Measurements from ENCODE around the gene ENDOV.
A peak's percentile ranks its signal among the peaks of the same experiment; 100 is the strongest.
"Not testable (repeated sequence)": the region's sequence is repeated elsewhere in the genome, so short reads cannot be mapped to it uniquely, and the experiment has no call there.

ENDOV gene

DNA sequence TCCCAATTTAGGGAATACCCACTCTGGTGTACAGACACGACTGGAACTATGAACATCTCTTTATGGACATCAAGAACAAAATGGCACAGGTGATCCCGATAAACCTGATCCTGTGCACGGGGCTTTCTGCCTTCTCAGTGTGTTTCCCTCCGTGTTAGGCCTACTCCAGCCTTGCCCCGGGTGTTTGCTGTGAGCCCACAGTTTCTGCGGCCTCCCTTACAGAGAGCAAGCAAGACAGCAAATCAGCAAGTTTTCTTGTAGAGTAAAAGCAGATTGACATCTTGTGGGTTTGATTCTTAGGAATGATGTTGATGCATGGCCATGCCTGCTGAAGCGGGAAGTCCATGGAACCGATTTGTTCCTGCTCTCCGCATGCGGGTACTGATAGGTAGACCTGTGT lies 26.4 kb upstream of the ENDOV start:
- no peak for DNase-seq

DNA sequence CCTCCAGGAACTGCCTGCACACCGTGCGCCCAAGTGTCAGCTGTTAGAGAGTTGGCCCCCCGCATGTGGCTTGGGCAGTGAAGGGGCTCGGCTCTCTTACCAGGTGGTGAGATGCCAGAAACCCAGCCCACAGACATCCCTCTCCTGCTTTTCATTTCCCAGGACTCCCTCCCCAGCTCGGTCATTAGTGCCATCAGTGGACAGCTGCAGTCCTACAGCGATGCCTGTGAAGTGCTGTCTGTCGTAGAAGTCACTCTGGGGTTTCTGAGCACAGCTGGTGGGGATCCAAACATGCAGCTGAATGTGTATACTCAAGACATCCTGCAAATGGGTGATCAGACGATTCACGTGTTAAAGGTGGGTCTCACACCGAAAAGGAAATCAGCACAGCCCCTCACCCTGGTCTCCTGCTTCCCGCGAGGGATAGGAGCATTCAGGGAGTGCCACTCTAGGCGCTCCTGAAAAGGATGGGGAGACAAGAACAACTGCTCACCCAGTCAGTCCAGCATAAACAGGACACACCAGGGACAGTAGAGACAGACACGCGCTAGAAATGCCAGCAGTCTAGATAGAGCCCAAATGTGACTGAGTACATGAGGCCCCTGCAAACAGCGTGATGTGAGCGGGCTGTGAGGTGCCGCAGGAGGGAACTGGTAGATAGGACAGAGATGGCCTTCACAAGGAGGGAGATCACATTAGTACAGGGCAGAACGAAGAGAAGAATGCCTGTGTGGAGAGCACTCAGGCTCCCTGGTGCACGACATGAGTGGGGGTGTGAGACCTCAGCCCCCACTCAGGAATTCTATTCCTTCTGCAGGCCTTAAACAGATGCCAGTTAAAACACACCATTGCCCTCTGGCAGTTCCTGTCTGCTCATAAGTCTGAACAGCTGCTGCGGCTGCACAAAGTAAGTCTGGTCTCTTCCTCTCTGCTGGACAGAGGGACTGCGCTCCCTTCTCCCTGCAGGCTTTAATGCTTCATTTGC lies 25.7 kb upstream of the ENDOV start:
- DNase-seq: no peak

DNA sequence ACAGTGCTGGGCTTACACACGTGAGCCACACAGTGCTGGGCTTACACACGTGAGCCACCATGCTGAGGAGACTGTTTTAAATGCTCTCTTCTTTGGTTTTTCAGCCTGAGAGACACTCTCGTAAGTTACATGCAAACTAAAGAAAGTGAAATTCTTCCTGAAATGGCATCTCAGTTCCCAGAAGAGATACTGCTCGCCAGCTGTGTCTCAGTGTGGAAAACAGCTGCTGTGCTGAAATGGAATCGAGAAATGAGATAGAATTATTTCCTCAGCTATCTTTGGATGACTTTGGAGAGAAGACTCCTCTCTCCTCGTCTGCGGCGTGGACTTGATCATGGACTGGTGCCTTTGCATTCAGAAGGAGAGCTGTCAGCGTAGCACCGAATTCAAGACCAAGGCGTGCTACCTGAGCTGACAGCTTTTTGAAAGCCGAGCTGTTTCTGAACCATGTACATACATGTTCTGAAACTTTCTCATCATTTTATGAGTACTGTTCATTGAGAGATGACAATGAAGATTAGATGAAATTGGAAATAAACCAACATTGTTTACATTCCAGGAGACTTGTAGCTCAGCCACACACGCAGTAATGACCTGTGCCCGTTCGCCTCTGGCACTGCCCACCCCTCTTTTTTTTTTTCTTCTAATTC lies 21.6 kb upstream of the ENDOV start:
- DNase-seq: no peak

DNA sequence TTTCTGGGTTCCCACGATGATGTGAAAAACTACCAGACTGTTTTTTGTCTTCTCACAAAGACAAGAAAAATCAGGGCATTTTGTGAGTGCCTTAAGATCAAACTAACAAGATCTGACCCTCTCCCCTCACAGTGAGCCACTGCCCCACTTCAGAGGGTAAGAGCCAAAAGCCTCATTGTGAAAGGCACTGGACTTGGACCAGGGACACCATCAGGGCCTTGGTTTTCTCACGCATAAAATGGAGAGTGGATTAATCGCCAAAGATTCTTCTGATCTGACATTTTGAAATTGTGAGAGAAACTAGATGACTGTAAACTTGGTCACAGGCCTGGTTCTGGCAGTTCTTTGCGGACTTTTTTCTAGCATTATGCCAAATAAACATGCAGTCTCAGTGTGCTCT lies 21.0 kb upstream of the ENDOV start:
- DNase-seq: no peak

DNA sequence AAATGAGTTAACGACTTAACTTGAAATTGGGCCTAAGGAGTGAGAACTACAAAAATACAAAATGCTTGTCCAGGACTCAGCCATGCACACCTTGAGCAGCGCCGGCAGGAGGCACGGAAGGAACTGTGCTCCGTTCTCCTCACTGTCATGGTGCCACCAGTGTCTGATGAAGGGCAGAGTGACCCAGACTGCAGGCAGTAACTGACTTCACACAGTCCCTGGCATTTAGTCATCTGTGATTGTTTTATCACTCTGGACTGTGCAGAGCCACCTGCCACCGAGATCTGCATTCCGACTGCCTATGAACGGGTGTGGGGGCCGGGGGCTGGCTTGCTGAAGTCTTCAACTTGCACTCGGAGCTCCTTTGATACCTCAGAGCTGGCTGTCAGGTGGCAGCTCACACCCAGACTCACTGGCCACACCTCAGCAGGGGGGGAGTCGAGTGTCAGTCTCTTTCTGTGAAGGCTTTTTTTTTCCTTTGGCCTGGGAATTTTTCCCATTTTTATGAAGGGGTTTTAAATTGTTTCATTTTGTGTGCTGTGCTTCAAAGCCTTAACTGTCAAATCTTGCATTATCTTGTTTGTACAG lies 20.2 kb upstream of the ENDOV start:
- DNase-seq: no peak

DNA sequence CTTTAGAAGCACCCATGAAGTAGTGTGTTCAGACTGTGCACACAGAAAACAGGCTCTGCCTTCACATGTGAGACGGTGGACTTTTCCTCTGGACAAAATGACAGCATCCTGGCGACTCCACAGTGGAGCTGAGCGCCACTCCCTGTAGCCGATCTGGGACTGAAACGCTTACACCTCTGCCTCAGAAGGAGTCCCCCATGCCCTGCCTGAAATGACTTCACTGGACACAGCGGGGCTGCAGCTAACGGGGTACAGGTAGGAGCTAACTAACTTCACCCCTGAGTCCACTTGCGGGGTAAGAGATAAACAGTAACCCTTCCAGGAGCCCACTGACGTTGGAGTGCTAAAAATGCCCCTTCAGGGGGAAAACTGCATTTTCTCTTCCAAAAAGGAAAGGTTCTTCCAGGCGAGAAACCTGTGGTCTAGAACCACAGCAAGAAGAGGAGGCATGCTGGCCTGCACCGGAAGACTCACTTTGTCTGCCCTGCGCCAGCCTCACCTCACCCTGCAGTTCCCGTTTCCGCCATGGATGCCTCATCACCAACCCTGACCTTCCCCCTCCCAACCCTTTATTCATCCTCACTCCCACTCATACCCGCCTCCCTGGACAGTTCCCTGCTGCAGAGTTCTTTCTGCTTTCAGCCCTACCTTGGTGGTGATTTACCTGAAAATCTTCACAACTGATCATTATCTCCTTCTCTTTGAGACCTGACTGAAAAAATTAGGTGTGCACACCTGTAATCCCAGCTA lies 19.4 kb upstream of the ENDOV start:
- no peak for DNase-seq

DNA sequence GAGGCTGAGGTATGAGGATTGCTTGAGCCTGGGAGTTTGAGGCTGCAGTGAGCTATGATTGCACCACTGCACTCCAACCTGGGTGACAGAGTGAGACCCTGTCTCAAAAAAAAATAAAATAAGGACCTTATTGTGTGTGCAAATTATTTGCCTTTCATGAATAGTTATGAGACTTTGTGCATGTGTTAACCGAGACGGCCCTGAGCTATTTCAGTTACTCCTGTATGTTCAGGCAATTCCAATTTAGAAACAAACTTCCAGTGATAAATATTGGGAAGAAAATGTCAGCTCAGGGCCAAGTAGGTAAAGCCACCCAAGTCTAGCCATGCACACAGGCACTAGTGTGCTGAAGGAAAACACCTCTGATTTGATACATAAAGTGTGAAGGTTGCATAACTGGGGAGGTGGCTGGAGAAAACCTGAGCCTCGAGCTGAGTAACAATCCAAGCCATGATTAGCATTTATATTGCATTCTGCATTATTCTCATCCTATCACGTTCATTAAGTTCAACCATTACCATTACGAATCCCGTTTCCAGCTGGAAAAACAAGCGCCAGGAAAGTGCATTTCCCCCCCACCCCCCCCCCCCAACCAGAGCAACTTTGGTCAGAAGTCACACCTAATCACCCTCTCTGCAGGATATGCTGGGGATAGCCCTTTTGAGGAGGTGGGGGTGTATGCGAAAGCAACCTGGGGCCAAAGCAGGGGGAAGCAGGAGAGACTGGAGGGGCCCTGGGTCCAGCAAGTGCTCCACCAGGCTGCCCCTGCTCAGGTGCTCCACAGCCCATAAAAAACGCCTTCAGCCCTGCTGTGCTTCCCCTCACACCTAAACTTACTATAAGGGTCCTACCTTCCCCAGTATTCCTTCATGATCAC lies 18.6 kb upstream of the ENDOV start:
- no peak for DNase-seq

DNA sequence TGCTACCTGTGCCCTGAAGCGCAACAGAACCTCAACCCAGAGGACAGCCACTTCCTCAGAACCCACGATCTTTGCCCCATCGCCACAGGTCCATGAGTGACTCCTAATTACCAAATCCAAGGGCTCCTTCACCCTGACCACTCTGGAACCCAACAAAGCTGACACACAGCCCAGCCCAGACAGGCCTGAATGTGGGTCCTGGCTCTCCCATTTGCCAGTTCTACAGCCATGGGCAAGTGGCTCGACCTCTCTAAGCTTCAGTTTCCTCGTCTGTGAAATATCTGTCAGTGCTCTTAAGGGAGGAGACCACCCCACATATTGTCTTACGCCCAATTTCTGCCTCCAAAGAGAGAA lies 18.0 kb upstream of the ENDOV start:
- no peak for DNase-seq

DNA sequence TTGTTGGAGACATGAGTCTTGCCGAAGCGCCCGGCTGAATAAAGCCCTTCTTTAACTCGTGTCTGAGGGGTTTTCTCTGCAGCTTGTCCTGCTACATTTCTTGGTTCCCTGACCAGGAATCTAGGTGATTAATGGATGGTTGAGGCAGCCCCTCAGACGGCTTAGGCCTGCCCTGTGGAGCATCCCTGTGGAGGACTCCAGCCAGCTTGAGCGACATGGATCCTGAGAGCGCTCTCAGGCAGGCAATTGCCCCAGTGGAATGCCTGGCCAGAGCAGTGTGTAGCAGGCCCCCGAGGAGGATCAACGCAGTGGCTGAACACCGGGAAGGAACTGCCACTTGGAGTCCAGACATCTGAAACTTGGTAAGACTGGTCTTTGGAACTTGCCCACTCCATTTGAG lies 17.3 kb upstream of the ENDOV start:
- DNase-seq: no peak

DNA sequence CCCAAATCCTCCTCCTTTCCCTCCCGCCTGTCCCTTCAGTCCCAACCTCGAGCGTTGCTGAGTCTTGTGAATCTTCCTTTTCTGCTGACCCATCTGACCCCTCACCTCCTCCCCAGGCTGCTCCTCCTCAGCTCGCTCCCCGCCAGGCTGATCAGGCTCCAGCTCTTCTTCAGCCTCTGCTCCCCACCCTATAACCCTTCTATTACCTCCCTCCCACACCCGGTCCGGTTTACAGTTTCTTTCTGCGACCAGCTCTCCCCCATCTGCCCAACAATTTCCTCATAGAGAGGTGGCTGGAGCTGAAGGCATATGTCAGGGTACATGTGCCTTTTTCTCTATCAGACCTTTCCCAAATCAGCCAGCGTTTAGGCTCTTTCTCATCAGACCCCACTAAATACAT lies 13.9 kb upstream of the ENDOV start:
- DNase-seq: not testable (repeated sequence)

DNA sequence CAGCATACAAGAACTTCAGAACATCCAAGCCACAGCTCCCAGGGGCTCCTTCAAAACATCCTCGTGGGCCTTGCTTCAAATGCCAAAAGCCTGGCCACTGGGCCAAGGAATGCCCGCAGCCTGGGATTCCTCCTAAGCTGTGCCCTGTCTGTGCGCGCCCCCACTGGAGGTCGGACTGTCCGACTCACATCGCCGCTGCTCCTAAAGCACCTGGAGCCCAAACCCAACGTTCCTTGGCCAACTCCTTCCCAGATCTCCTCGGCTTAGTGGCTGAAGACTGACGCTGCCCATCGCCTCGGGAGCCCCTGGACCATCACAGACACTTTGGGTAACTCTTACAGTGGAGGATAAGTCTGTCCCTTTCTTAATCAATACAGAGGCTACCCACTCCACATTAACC lies 12.9 kb upstream of the ENDOV start:
- DNase-seq: not testable (repeated sequence)

DNA sequence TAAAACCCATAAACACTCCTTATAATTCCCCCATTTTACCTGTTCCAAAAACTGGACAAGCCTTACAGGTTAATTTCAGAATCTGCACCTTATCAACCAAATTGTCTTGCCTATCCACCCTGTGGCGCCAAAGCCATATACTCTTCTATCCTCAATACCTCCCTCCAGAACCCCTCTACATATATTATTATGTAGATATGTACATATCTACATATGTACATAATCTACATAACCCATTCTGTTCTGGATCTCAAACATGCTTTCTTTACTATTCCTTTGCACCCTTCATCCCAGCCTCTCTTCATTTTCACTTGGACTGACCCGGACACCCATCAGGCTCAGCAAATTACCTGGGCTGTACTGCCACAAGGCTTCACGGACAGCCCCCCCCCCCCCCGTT lies 12.0 kb upstream of the ENDOV start:
- no peak for DNase-seq

DNA sequence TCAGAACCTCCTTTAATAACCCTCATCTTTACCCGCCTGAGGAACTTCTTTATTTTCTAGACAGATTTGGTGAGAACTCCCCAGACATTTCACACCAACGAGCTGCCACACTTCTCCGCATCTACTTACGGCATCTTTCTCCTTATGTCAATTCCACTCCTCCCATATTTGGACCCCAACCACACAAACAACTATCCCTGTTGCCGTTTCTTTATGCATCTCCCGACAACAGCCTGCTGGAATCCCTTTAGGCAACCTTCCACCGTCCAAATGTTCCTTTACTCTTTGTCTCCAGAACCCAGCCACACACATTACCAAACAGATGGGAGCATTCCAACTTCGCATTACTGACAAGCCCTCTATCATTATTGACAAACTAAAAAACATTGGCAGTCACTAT lies 8.8 kb upstream of the ENDOV start:
- no peak for DNase-seq

DNA sequence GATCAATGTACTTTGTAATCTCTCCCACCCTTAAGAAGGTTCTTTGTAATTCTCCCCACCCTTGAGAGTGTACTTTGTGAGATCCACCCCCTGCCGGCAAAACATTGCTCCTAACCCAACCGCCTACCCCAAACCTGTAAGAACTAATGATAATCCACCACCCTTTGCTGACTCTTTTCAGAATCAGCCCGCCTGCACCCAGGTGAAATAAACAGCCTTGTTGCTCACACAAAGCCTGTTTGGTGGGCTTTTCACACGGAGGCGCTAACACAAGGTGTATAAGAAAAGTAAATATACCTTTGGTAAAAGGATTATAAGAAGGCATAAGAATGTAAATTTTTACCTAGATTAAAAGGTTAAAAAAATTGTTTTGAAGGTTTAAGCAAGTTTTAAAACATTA lies 7.0 kb upstream of the ENDOV start:
- not testable (repeated sequence) for DNase-seq

DNA sequence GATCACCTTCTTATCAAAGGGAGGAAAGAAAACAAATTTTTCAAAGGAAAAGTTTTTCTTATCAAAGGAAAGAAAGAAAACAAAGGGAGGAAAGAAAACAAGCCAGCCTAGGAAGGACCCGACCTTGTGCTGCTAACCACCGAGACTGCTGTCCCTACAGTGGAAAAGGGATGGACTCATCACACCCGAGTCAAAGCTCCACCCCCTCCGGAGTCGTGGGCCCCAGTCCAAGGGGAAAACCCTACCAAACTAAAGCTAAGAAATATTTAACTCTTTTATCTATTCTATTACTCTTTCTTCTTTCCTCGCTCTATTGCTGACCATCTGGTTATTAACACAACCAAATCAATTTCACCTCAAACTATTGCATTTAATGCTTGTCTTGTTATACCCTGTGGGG lies 6.1 kb upstream of the ENDOV start:
- no peak for DNase-seq

DNA sequence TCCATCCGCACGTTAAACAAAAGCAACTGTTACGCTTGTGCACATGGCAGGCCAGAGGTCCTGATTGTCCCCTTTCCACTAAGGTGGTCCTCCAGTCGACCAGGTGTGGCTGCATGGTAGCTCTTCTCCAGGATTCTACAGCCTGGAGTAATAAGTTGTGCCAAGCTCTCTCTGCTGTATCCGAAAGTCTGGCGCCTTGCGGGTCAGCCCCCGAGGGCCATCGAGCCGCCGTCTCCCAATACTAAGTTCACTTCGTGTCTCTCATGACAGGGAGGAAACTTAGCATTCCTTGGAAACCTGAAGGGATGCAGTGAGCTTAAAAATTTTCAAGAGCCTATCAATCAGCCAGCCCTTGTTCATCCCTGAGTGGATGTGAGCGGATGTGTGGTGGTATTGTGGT lies 5.3 kb upstream of the ENDOV start:
- no peak for DNase-seq

DNA sequence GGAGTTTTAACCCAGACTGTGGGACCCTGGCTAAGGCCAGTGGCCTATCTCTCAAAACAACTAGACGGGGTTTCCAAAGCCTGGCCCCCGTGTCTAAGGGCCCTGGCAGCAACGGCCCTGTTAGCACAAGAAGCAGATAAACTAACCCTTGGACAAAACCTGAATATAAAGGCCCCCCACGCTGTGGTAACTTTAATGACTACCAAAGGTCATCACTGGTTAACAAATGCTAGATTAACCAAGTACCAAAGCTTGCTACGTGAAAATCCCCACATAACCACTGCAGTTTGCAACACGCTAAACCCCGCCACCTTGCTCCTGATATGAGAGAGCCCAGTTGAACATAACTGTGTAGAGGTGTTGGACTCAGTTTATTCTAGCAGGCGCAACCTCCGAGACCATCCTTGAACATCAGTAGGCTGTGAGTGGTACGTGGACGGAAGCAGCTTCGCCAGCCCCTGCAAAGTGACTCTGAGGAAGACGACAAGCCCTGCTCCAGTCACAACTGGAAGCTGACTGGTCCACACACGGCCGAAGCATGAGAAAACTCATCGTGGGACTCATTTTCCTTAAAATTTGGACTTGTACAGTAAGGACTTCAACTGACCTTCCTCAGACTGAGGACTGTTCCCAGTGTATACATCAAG lies 4.4 kb upstream of the ENDOV start:
- not testable (repeated sequence) for DNase-seq

DNA sequence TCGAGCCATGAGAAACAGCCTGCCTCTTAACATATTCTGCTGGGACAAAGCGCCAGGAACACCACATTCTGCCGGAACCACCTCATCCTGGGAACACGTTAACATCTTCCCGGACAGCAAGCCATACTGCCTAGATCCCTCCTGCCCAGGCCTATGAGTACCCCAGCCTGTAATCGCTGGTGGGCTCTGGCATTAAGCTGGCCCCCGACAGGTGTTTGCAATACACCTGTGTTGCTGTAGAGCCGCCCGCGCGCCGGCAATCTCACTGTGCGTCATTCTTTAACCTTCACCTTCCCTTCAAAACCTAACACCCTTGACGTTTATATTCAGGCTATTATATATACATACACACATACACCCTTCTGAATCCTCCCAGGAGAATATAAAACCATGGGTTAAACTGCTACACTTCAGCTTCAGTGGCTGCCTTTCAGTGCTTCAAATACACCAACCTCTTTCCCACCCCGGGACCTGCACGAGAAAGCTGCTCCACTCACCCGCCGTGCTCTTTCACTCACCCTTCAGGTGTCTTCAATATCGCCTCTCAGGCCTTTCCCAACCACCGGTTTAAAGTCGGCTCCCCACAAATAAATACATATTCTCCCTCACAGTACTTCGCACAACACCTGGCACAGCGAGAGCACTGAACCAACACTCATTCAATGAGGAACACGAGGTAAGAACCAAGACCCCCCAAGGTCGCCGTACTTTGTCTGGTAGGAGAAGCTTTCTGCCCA lies 1.0 kb upstream of the ENDOV start:
- DNase-seq: no peak

DNA sequence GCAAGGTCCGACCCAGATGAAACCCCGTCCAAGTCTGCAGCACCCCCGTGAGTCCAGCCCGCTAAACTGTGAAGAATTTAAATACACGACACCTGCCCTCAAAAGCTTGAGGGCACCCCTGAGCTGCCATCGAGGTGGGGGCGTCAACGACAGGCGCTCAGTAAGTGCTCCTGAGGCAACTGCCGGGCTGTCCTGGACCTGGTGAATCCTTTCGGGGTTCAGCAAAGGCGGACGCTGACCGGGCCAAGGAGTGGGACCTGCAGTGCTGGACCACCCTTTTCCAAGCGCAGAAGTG lies 512 bp upstream of the ENDOV start:
- DNase-seq: peak; percentile 14

DNA sequence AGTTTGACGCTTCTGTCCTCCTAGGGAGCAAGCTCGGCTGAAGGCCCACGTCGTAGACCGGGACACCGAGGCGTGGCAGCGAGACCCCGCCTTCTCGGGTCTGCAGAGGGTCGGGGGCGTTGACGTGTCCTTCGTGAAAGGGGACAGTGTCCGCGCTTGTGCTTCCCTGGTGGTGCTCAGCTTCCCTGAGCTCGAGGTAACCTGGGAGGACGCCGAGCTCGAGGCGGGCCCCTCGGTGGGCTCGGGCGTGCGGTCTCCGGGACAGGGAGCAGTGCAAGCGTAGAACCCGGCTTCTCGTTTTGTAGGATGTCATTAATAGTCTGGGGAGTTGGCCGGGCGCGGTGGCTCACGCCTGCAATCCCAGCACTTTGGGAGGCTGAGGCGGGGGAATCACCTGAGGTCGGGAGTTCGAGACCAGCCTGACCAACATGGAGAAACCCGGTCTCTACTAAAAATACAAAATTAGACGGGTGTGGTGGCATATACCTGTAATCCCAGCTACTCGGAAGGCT lies 715 bp downstream of the ENDOV start:
- no peak for DNase-seq

Data from CD4-positive, alpha-beta T cell treated with Interleukin-12 subunit alpha and Interleukin-12 subunit beta, for 1 hour (primary cell).